ENCODE results near the gene TANC2.

DNA sequence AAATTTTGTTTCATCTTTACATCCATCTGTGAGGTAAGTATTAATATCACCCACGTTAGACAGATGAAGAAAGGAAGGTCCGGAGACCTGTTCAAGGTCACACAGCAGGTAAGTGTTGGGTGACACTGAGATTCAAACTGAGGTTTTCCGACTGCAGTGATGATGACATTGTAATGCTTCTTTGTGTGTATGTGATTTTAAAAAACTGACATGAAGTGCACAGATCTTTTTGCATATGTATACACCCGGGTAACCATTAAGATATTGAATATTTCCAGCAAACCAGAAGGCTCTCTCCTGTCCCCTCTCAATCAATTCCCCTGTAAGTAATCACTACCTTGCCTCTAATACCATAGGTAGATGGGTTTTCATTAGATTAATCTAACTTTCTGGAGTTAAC is 1.5 kb upstream of the TANC2 start:
- TF ChIP-seq, protein P1, sequence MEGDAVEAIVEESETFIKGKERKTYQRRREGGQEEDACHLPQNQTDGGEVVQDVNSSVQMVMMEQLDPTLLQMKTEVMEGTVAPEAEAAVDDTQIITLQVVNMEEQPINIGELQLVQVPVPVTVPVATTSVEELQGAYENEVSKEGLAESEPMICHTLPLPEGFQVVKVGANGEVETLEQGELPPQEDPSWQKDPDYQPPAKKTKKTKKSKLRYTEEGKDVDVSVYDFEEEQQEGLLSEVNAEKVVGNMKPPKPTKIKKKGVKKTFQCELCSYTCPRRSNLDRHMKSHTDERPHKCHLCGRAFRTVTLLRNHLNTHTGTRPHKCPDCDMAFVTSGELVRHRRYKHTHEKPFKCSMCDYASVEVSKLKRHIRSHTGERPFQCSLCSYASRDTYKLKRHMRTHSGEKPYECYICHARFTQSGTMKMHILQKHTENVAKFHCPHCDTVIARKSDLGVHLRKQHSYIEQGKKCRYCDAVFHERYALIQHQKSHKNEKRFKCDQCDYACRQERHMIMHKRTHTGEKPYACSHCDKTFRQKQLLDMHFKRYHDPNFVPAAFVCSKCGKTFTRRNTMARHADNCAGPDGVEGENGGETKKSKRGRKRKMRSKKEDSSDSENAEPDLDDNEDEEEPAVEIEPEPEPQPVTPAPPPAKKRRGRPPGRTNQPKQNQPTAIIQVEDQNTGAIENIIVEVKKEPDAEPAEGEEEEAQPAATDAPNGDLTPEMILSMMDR (IDR thresholded peaks at IDR 0.05): no peak
- TF ChIP-seq POLR2A (IDR thresholded peaks at IDR 0.05): no peak

Data from transverse colon (tissue), 3 donors.